Occipital lobe (tissue), 2 donors: ENCODE results near the gene RTEL1. TPM values are rescaled to one million over a fixed set of nuclear protein-coding genes. Genes with fewer than 3 reads are reported as not detected.
A peak's percentile ranks its signal among the peaks of the same experiment; 100 is the strongest.
"Not testable (repeated sequence)": the region's sequence is repeated elsewhere in the genome, so short reads cannot be mapped to it uniquely, and the experiment has no call there.

Experiments
- DNase-seq: peaks from one replicate; lab custom pipeline; 2025; lab: John Stamatoyannopoulos, UW
- total RNA-seq: library from RNA; depleted of rRNA; stranded (reverse); fragments of >200 nt; gene quantifications from one replicate; pipeline ENCODE4 v1.2.3, GENCODE V29; 2014

RTEL1 gene
- total RNA-seq, 1 donor from 2014 or later, result 10.0 TPM

- DNase-seq, result no peak
Observed at GRCh38 chr20:63668351-63668750, 10.2 kb downstream of the RTEL1 start.

DNA sequence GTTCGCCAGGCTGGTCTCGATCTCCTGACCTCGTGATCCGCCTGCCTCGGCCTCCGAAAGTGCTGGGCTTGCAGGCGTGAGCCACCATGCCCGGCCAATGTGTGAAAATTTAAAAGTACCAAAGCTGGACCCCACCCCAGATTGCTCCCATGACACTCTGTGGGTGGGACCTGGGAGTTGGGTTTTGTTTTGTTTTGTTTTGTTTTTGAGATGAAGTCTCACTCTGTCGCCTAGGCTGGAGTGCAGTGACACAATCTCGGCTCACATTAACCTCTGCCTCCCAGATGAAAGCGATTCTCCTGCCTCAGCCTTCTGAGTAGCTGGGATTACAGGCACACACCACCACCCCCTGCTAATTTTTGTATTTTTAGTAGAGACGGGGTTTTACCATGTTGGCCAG is 13.6 kb downstream of the RTEL1 start:
- DNase-seq, result not testable (repeated sequence)

DNA sequence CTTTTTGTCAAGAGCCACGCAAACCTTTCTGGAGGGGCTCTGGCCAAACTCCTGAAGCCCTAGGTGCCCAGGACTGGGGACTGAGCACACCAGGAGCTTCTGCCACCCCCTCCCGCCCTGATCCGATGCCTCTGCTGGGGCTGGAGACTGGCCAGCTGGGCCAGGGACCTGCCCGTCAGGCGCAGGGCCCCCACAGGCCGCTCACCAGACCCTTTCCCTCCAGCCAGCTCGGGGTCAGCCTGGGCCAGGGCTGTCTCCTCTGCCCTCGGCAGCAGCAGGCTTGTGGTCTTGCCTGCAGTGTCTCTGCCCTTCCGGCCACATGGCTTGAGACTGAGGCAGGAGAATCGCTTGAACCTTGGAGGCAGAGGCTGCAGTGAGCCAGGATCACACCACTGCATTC is 14.6 kb downstream of the RTEL1 start:
- DNase-seq, result no peak

GRCh38 chr20:63673951-63674350 is 15.8 kb downstream of the RTEL1 start:
- DNase-seq, result no peak

DNA sequence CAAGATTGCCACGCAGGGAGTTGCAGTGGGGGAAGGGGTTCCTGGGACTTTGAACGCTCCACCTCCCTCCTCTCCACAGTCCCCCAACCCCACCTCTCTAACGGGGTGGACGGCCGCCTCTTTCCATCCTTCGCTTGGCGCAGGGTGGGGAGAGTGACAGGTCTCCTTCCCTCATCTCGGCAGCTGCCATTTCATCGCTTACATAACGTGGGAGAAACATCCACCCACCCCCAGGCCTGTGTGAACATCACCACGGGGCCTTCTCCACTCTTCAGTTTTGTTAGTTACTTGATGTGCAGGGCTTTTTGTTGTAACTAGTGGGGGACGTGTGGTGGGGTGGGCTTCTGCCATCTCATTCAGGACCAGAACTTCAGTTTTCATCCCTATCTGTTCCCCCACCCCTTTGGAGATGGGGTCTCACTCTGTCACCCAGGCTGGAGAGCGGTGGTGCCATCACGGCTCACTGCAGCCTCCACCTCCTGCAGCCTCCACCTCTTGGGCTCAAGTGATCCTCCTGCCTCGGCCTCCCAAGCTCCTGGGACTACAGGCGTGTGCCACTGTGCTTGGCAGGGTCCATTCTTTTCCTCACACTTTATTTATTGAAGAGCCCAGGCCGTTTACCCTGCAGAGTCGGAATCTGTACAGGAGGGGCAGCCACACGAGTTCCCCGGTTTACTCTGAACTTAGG is 17.7 kb downstream of the RTEL1 start:
- DNase-seq, result no peak

DNA sequence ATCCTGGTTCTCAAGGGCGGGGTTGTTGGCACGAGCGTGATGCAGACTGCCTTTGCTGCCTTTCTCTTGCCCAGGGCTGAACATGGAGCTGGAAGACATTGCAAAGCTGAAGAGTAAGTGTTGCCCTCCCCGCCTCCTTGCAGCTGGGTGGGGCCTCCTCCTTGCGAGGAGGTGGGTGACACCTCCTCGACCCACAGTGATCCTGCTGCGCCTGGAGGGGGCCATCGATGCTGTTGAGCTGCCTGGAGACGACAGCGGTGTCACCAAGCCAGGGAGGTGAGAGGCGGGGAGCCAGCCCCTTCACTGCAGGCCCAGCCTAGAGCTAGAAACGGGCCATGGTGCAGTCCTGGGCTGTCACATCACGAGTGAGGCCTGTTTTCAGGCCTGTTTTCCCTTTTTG is 20.0 kb downstream of the RTEL1 start:
- no peak for DNase-seq

DNA sequence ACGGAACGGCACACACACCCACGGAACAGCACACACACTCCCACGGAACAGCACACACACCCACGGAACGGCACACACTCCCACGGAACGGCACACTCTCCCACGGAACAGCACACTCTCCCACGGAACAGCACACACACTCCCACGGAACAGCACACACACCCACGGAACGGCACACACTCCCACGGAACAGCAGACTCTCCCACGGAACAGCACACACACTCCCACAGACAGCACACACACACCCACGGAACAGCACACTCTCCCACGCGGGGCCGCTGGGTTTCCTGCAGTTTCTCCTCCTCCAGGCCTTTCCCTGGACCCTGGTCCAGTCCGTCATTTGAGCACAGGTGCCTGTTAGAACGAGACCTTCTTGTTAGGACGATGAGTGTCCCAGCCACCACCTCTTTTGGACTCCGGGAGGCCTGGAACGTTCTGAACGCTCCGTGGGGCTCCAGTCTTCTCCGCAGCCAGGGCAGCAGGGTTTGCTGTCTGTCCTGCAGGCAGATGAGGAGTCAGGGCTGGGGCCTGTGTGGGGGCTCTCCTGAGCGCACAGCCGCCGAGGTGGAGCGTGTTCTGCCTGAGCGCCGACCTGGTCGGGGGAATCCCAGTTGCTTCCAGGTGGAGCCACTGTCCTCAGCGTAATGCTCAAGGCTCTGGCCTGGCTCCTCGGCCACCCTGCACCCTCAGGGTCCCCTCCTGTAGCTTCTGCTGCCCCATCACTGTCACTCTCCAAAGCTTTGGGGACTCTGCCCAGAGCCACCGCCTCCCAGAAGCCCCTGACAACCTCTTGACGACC is 20.8 kb downstream of the RTEL1 start:
- DNase-seq, result no peak

DNA sequence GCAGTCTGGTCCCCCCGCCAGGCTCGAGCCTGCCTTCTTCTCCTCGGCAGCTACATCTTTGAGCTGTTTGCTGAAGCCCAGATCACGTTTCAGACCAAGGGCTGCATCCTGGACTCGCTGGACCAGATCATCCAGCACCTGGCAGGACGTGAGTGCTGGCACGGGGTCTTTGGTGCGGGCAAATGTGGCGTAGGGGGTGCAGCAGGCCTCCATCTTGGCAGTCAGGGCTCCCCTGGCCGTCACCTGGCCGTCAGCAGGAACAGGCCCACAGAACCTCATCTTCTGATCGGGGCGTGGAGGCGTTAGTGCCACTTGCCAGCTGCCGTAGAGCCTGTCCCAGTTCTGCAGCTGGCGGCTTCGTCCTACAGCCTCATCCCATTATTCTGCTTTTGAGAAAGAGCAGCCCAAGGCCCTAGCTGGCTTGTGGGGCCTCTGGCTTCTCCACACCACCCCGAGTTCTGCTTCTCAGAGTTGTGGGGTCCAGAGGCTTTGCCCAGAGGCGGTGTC is 21.7 kb downstream of the RTEL1 start:
- peak; percentile 33 for DNase-seq

DNA sequence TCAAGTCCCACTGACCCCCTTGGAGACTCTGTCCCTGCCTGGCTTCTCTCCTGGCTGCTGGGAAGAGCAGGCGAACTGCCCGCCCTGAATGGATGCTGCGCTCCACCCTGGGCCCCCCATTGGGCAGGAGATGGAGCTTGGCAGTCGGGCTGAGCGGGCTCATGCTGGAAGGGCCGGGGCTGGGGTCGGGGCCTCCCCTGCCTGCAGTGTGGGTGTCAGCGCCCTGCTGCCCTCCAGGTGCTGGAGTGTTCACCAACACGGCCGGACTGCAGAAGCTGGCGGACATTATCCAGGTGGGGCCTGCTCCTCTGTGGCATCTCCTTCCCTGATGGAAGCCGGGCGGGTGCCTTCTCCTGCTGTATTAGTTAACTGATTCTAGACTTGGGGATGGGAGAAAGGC is 22.3 kb downstream of the RTEL1 start:
- no peak for DNase-seq

GRCh38 chr20:63680857-63681608 is 22.9 kb downstream of the RTEL1 start:
- DNase-seq, result no peak

DNA sequence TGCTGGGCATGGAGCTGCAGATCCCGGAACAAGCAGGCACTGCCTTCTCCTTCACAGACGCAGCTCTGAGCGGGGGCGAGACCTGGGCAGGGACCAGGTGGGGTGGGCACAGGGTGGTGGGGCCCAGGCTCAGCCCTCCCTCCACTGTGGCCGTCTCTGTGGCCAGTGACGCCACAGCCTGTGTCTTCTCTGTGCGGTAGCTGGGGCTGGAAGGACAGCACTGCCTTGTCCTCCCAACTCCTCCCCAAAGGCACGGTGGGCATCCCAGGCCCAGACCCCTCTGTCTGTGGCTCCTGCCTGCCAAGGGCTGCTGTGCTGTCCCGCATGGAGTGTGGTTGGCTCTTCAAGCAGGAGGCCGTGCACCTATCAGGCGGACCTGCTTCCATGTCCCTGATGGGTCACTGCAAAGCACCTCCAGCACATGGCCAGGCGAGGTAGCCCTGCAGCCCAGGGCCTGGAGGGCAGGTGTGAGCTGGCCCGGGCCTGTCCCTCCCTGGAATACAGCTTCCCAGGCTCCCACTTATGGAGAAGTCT is 23.6 kb downstream of the RTEL1 start:
- DNase-seq, result no peak

DNA sequence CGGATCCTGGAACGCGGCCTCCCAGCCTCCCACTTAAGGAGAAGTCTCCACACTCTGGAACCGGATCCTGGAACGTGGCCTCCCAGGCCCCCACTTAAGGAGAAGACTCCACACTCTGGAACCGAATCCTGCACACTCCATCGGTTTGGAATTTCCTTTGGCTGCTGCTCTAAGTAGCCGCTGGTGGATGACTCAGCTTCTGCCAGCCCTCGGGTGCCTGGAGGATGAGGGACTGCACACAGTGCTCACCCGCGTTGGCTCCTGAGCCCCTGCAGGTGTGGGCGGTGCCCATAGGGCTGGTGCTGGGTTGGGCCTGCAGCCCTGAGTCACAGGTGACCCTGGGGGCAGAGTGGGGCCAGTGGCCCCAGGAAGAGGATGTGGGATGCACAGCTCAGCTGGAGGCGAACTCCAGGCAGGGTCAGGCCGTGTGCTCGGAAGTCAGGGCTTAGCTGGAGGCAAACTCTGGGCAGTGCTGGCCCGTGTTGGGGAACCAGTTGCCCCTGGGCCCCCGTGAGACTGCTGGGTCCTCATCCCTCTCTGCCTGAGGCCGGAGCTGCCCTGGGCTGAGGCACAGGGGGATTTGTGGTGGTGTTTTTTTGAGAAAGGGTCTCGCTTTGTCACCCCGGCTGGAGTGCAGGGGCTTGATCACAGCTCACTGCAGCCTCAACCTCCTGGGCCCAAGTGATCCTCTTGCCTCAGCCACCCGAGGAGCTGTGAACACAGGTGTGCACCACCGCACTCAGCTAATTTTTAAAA is 24.4 kb downstream of the RTEL1 start:
- DNase-seq, result peak; percentile 81

GRCh38 chr20:63685269-63686026 is 27.3 kb downstream of the RTEL1 start:
- DNase-seq, result no peak

DNA sequence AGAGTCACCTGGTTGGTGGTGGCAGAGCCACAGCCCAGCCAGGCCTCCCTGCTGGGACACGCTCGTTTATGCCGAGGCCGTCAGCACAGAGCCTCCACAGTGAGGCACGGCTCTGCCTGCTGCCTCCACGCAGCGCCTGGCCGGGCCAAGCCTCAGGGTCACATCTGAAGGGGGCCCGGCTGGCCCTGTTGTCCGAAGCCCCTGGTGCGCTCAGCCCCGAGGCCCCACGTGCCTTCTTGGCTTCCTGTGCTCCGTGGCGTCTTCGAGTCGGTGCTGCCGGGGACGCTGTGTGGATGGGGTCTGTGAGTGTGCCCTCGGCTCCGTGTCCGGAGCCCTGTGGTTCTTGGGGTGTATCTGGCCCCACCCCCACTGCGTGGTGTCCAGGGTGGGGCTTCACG is 28.0 kb downstream of the RTEL1 start:
- DNase-seq, result no peak

DNA sequence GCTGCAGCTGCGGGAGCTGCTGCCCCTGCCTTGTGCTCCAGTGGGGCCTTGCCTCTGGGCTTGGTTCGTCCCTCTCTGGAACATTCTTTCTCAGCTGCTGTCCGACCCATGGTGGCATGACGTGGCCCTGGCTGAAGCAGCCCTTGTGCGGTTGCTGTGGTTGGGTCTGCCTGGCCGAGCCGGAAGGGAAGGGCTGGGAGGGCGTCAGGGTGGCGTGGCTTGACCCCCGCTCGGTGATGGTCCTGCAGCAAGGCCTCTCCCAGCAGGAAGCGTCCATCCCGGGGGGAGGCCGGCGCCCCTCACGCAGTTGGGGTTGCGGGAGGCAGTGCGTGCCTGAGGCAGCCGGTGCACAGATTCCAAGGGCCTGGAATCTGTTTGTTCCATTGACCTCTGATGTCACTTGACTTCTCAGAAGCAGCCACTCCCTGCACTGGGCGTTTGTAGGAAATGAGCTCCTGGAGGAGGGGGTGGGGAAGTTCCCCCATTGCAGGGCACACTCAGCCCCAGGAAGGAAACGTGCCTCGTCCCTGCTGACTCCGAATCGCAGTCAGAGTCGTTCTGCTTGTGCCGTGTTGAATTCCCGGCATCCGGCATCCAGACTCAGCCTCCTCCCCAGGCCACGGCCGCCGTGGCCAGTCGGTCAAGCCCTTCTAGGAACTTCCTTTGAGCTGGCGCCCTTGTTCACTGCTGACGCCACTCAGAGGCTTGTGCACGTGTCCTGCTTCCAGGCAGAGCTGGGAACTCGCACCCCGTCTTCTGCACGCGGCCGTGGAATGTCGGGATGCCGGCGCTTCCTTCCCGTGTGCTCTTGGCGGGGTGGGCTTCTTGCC is 28.6 kb downstream of the RTEL1 start:
- no peak for DNase-seq

GRCh38 chr20:63687419-63688178 is 29.5 kb downstream of the RTEL1 start:
- DNase-seq, result no peak

DNA sequence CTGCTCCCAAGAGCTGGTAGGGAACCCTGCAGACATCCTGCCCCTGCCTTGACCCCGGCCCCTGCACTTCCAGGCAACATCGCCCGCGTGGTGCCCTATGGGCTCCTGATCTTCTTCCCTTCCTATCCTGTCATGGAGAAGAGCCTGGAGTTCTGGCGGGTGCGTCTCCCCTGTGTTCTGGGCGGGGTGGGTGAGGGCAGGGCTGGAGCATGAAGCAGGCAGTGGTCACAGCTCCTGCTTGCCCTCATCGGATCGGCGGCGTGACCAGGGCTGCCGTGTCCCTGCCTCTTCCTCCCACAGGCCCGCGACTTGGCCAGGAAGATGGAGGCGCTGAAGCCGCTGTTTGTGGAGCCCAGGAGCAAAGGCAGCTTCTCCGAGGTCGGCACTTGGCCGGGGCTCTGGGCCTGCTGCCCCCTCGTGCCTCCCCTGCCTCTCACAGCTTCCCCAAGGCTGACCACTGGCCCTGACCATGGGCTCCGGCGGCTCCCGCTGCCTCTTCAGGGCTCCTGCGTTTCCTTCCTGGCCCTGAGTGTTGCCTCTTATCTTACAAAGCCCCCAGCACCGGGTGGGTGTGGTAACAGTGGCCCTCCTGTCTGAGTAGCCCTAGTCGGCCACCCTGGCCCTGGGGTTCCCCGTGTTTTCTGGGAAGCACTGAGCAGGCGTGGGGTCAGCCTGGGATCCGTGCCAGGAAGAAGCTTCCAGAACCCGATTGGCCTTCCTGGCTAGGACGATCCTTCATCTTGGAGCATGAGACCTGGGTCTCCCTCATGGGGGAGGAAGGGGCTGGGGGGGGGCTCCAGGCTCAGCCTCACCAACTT is 30.3 kb downstream of the RTEL1 start:
- no peak for DNase-seq
